Measurements from ENCODE around the gene NUDT19. TPM values are rescaled to one million over a fixed set of nuclear protein-coding genes. Genes with fewer than 3 reads are reported as not detected.
"Not testable (repeated sequence)": the region's sequence is repeated elsewhere in the genome, so short reads cannot be mapped to it uniquely, and the experiment has no call there.

The NUDT19 gene
- 9.8 TPM for polyA plus RNA-seq (2013, experiment 1 of 2; ENCODE audit: insufficient read length)
- 6.7 TPM for polyA plus RNA-seq (2013, experiment 2 of 2; ENCODE audit: insufficient read length)

- peak; percentile 90 for DNase-seq
Observed at GRCh38 chr19:32691291-32691951, at the start of gene NUDT19. Gene NUDT19 (plus strand): TSS chr19:32691821. CDS start chr19:32691961, 140 bp downstream.

- DNase-seq, result no peak
Observed at GRCh38 chr19:32642771-32643170, 48.9 kb upstream of the NUDT19 start.

DNA sequence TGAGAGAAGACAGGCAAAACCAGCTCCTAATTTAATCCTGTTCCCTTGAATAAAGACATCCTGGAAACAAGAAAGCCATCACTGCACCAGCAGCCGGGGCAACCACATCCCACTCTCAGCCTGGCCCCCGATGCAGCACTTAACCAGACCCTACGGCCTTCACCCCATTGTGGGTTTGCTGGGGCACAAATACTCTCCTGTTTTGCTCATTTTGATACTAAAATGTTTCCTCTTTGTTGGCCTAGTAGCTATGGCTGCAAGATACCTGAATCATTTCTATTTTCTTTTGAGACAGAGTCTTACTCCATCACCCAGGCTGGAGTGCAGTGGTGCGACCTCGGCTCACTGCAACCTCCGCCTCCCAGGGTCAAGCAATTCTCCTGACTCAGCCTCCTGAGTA, 45.1 kb upstream of the NUDT19 start:
- DNase-seq, result no peak

GRCh38 chr19:32647361-32647760, 44.3 kb upstream of the NUDT19 start:
- no peak for DNase-seq

GRCh38 chr19:32649751-32650150, 41.9 kb upstream of the NUDT19 start:
- DNase-seq, result no peak

DNA sequence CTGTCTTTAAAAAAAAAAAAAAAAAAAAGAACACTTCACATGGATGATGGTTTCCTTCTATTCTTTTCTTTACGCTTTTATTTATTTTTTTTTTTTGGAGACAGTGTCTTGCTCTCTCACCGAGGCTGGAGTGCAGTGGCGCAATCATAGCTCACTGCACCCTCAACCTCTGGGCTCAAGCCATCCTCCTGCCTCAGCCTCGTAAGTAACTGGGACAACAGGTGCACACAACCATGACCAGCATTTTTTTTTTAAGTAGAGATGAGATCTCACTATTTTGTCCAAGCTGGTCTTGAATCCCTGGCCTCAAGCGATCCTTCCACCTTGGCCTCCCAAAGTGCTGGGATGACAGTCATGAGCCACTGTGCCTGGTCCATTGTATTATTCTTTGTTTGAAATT, 41.0 kb upstream of the NUDT19 start:
- DNase-seq, result no peak

DNA sequence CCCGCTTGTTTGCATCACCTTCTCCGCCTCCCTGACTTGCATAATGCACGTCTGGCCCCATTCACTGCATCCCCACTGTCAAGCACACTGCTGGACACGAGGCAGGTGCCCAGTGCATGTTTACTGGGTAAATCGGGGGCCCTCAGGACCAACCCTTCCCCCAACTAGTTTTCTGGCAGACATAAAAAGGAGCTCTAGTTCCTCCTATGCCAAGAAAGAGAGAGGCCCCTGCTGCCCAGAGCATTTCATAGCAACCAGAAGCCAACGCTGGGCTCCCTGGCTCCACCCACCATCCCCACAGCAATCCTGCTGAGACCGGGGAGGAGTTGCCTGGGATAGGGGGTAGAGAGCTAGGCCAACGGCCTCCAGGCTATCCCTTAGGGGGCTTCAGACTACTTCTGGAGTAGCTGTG, 39.9 kb upstream of the NUDT19 start:
- DNase-seq, result no peak

DNA sequence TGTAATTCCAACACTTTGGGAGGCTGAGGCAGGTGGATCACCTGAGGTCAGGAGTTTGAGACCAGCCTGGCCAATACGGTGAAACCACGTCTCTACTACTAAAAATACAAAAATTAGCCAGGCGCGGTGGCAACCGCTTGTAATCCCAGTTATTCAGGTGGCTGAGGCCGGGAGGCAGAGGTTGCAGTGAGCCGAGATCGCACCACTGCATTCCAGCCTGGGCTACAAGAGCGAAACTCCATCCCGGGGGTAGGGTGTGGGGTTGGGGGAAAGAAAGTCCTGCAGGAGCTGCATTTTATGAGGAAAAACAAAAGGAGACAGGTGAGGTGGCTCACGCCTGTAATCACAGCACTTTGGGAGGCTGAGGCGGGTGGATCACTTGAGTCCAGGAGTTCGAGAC, 39.3 kb upstream of the NUDT19 start:
- not testable (repeated sequence) for DNase-seq

DNA sequence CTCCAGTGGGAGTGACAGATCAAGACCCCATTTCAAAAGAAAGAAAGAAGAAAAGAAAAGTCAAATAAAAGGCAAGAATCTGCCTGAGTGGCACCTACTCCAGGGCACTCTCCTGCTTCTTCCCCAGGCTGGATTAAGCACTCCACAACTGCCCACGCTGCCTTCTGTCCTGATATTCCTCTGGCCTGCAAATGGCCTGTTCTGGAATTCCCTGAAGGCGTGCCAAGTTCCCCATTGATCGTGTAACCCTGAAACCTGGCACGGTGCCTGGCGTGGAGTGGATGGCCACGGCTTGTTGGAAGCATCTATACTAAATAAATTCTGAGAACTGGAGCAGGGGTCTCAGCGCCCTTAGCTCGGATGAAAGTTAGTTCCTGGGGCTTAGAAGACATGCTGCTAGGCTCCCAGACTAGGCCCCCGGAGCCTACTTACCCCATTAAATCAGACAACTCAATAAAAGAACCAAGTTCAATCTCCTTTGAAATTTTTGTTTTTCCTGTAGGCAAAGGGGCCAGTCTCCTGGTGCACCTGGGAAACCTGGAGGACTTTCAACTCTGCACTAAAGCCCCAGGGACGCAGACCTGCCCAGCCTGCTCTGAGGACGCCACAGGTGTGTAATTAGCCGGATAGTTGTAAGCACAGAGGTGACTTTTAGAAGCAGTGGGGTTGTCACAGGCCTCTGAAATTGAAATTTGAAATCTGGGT, 38.6 kb upstream of the NUDT19 start:
- peak; percentile 11 for DNase-seq

DNA sequence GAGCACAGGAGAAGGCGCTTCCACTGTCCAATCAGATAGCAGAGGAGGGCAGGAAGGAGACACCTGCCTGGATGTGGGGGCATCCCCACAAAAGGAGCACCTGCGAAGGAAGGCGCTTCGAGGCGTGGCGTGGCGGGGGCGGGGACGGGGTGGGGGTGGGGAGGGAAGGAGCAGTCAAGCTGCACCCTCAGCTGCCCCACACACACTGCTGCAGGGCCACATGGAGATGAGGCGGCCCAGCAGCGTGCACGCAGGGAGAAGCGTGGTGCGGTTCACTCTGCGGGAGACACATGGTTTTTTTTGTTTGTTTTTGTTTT, 38.1 kb upstream of the NUDT19 start:
- no peak for DNase-seq

DNA sequence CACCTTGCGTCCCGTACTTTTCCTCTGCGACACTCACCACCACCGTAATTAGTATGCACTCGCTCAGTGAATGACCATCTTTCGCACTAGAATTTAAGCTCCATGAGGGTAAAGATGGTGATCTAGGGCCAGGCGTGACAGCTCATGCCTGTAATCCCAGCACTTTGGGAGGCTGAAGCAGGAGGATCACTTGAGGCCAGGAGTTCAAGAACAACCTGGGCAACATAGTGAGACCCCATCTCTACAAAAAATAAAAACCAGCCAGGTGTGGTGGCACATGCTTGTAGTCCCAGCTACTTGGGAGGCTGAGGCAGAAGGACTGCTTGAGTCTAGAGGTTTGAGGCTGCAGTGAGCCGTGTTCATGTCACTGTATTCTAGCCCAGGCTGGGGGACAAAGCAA, 35.2 kb upstream of the NUDT19 start:
- DNase-seq, result not testable (repeated sequence)

- DNase-seq, result no peak
Observed at GRCh38 chr19:32658075-32658474, 33.5 kb upstream of the NUDT19 start.

GRCh38 chr19:32658527-32658926, 33.1 kb upstream of the NUDT19 start:
- no peak for DNase-seq

DNA sequence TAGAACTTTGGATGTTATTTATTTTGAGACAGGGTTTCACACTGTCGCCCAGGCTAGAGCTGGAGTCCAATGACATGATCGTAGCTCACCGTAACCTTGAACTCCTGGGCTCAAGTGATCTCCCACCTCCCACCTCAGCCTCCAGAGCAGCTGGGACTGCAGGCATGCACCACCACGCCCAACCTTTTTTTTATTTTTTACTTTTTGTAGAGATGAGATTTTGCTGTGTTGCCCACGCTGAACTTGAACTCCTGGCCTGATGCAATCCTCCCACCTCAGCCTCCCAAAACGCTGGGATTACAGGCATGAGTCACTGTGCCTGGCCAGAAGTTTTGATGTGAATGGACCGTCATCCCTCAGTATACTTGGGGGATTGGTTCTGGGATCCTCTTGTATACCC, 30.3 kb upstream of the NUDT19 start:
- DNase-seq, result no peak

DNA sequence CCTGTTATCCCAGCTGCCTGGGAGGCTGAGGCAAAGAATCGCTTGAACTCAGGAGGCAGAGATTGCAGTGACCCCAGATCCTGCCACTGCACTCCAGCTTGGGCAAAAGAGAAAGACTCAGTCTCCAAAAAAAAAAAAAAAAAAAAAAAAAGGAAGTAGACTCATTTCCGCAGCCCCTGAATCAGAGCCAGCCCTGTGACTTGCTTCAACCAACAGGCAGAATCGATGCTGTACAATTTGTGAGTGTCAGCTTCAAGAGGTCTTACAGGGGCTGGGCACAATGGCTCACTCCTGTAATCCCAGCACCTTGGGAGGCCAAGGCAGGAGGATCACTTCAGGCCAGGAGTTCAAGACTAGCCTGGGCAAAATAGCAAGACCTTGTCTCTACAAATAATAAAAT, 29.4 kb upstream of the NUDT19 start:
- peak; percentile 9 for DNase-seq

- no peak for DNase-seq
Observed at GRCh38 chr19:32666084-32666483, 25.5 kb upstream of the NUDT19 start.

DNA sequence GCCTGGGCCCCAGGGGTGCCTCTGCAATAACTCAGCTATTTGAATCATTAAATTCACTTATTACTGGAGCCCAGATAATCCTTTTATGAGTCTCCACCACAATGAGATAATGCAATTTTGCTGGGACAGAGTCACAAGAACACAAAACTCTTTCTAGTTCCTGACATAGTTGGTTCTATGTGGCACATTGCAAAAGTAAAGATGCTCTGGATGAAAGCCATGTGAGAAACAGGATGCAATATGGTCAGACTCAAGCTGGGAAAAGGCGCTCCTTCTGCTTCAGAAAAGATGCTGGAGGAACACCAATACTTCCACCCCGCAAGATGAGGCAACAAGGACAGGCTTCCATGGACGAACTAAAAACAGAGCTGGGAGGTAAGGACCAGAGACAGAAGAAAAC, 22.3 kb upstream of the NUDT19 start:
- no peak for DNase-seq

- no peak for DNase-seq
Observed at GRCh38 chr19:32671883-32672593, 19.6 kb upstream of the NUDT19 start.

DNA sequence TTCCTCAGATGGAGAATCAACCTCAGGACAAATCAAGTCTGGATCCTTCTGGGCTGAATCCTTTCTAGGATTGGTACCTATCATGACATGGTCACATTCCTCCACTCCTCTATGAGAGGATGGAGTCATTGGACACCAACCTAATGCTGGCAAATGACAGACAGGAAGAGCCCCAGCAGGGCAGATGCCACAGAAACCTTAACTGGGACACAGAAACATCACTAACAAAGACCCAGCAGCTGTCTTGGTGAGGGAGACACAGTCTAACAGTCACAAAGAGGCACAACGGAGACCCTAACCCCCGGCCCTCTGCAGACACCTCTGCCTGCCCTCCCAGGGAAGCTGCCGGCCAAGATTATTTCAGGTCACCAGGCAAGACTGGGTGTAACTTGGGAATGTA, 18.8 kb upstream of the NUDT19 start:
- no peak for DNase-seq

DNA sequence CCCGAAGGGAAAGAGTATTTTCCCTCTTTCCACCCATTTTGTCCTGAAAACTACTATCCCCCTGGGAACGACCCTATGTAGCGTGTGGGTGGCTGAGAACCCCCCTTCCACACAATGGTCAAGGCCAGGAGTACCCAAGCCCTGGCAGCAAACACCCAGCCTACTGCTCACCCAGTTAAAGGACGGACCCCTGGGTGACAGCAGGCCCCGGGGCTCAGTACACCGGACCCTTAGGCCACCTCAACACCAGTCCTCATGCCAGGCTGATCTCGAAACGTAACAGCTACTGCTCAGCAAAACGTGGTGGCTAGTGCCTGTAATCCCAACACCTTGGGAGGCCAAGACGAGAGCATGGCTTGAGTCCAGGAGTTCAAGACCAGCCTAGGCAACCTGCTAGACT, 18.0 kb upstream of the NUDT19 start:
- no peak for DNase-seq

- no peak for DNase-seq
Observed at GRCh38 chr19:32674153-32674930, 17.3 kb upstream of the NUDT19 start.

DNA sequence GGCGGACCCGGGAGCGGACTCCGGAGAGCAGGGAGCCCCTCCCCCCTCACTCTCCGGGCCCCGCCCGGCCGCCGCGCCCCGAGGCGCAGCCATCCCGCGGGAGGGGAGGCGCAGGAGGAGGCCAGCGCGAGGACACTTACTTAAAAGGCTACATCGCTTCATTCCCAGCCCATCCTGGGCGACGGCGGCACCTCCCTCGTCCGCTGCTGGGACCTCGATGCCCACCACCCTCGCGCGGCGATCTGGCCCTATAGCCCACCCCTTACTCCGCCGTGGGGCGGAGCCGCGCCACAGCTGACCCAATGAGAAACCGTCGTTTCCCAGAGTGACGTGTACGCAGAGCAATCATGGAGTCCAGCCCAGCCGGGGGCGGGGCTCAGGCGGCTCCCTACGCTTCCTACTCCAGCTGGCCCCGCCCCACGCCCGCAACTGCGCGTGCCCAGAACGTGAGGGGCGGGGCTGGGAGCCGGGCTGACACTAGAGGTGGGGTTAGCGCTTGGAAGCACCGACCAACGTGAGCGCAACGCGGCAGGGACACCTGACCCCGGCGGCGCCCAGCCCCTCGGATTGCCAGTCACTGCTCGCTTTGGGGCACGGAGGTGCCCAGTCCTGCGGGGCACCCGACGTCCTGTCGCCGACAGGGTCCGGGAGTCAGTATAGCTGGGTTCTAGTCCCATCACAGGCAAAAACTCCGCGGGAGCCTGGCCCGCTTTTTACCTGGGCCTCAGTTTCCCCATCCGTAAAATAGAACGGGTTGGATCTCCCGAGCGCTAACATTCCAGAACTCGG, 16.5 kb upstream of the NUDT19 start, which contains the start of gene ANKRD27:
Gene ANKRD27, minus strand, starts transcription at position 250 of the 789 bp plus-strand sequence. CDS start 16,165 bp downstream, outside the sequence.
- peak; percentile 96 for DNase-seq
